Heart left ventricle (tissue), 13 donors: Measurements from ENCODE around the gene SFXN1.

Experiments used
- POLR2A ChIP-seq, 2 donors: fragments of 450-650 bp; IDR thresholded peaks; one replicate each; pipeline ENCODE4 v1.6.1; 2017; ENCODE audit warnings: antibody characterized with exemption in 2 of 2, mild to moderate bottlenecking in 2 of 2, moderate library complexity in 2 of 2
- TF ChIP-seq, protein P1 (sequence below), 12 donors: fragments of 200-600 bp; sonication (generic) in 4 of 12; IDR thresholded peaks; one replicate each; pipeline versions ENCODE4 v1.5.0 to v1.8.0; 2018 to 2022; ENCODE audit warnings: antibody characterized with exemption in 12 of 12, mild to moderate bottlenecking in 5 of 12
- donor health status: ischemic (EF 13 %, LVEDD 7.1; RV severe dilation, severe dysfunction).
- donor health status: DM: no; HTN: yes; CAD: no.
- donor health status: DM: no; HTN: no; CAD: no.
- donor health status: ischemic (EF 25% LVEDD 6.9; RV normal size, moderate dysfunction).
- donor health status: ischemic (EF 25% LVEDD 5.7; RV mildly dilated, moderate dysfunction).
- donor health status: ischemic (EF 35%, LVEDD 5.7; RV mildly dilated, moderate dysfunction).
- donor health status: nonischemic (EF 11% LVEDD 7.7; RV severe dilation, severe dysfunction).
- donor health status: DM: yes; HTN: yes; CAD: no.
- donor health status: PGD.
- donor health status: ischemic (EF 29% LVEDD 5.4; RV normal size, mild dysfunction).
- donor health status: nonischemic (EF 23%, LVEDD 6.1; RV moderate dilation, normal function).

GRCh38 chr5:175541264-175541663 is 62.9 kb downstream of the SFXN1 start:
- TF ChIP-seq, protein P1, sequence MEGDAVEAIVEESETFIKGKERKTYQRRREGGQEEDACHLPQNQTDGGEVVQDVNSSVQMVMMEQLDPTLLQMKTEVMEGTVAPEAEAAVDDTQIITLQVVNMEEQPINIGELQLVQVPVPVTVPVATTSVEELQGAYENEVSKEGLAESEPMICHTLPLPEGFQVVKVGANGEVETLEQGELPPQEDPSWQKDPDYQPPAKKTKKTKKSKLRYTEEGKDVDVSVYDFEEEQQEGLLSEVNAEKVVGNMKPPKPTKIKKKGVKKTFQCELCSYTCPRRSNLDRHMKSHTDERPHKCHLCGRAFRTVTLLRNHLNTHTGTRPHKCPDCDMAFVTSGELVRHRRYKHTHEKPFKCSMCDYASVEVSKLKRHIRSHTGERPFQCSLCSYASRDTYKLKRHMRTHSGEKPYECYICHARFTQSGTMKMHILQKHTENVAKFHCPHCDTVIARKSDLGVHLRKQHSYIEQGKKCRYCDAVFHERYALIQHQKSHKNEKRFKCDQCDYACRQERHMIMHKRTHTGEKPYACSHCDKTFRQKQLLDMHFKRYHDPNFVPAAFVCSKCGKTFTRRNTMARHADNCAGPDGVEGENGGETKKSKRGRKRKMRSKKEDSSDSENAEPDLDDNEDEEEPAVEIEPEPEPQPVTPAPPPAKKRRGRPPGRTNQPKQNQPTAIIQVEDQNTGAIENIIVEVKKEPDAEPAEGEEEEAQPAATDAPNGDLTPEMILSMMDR (IDR thresholded peaks at IDR 0.05): no peak
- TF ChIP-seq POLR2A (IDR thresholded peaks at IDR 0.05): no peak
